Panc1 (cell line): ENCODE data around the gene FLT1.

Source experiments
- CTCF ChIP-seq: fragments of 450-650 bp; IDR thresholded peaks from 2 replicates; pipeline ENCODE4 v1.5.1; 2017; ENCODE audit warnings: mild to moderate bottlenecking
- TCF7L2 ChIP-seq: IDR thresholded peaks from 2 replicates; pipeline ENCODE4 v1.6.1; 2011; ENCODE audit warnings: mild to moderate bottlenecking, low read depth, low read length, inconsistent platforms

- no peak for TF ChIP-seq TCF7L2
- TF ChIP-seq CTCF = no peak
Observed at GRCh38 chr13:28526876-28527275, 31.9 kb upstream of the FLT1 start.
